ENCODE results near the gene FHDC1.

The FHDC1 gene

DNA sequence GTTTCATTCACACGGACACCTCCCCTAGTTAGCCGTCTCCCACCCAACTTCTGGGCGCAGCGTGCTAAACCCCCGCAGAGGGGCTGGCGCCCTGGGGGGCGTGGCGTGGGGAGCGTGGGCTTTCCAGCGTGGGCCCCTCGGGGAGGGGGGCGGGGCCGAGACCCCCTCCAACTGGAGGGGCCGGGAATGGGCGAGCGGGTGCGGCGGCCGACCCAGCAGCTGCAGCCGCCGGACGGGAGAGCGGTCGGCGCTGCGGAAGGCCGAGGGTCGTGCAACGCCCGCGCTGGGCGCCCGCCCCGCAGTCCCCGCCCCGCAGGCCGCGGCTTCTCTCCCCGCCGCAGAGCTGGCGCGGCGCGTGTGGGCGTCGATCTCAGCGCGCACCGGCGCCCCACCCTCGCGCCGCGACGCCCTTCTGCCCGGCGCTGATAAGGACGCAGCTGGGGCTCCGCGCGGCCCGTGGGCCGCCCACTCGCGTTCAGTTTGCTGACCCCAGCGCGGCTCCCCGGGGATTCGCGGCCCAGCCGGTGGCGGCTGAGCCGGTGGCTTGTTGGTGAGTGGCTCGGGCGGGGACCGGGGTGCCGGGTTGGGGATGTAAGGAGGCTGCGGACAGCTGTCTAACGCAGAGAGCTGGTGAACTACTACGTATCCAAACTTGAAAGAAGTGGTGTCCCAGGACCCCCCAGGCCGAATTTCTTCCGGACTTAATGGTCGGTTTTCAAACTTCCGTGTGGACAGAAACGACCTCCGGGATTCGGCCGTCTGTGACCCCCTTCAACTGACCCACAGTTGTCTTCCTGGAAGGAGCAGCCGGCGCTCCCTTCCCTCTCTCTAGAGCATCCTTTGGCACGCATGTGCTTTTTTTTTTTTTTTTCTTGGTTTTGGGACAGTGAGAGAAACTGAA is 1.5 kb downstream of the FHDC1 start:
- peak; percentile 32 for DNase-seq

- DNase-seq, result no peak
Measured at GRCh38 chr4:152938237-152938947, 2.3 kb downstream of the FHDC1 start.

GRCh38 chr4:152939621-152940020 is 3.5 kb downstream of the FHDC1 start:
- DNase-seq, result no peak

DNA sequence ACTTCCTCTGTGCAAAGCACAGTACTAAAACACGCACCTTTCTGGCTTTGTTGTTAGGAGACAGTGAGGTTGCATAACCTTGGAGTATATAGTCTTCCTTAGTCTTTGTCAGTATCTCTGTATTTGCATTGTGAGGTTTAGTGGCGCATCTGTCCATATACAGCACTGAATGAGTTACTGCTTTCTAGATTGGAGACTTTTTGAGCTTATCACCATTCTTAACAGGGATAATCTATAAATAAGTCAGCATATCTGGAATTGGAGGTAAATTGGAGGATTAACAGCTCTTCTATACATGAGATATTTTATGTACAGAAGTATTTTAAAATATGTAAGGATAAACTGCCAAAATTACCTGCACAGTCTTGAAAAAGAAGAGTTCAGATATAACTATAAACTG is 4.3 kb downstream of the FHDC1 start:
- DNase-seq, result no peak

DNA sequence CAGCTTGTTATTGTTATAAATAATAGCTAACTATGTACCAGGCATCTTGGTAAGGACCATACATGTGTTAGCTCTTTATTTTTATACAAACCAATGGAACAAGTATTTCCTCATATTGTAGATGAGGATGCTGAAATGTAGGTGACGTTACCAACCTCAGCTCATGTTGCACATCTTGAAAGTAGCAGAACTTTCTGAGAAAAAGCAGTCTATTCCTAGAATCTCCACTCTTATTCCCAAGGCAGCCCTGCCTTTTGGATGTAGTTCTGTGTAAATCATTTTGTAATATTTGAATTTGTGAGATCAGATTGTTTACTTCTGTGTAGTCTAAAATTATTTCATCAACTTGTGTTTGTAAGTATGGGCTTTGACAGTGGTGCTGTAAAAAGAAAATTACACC is 5.3 kb downstream of the FHDC1 start:
- DNase-seq, result no peak

DNA sequence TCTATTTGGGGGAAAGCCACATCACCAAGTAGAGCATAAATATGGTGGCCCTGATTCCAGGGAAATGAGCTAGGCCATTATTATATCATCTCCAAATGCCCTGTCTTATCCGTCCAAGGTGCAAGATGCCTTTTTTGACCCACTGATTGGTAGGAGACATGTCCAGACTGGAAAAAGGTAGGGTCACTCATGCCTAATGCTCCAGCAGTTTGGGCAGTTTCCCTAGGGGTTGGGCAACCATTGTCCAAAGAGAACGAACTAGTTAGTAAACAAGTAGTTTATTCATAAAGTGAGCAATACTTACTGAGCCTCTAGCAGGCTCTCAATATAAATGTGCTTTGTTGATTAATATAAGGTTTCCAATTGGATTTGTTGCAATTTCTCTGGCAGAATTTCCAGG is 6.2 kb downstream of the FHDC1 start:
- DNase-seq, result no peak

DNA sequence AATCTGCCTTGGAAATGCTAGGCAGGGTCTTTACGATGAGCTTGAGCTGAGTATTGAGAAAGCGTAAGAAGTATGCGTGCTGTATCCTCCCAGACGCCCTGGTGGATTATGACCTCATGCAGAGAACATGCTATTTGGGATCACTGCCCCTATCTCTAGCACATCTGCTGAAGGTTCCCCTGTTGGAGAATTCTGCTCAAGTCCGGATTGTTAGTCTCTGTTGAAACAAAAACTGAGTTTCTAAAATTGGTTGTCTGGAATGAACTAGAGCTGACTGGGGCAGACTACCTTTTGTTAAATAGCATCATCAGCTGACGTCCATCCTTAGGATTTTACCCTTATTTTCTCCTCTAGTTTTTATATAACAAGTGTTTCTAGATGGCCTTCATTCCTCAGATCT is 7.5 kb downstream of the FHDC1 start:
- DNase-seq, result peak; percentile 84

DNA sequence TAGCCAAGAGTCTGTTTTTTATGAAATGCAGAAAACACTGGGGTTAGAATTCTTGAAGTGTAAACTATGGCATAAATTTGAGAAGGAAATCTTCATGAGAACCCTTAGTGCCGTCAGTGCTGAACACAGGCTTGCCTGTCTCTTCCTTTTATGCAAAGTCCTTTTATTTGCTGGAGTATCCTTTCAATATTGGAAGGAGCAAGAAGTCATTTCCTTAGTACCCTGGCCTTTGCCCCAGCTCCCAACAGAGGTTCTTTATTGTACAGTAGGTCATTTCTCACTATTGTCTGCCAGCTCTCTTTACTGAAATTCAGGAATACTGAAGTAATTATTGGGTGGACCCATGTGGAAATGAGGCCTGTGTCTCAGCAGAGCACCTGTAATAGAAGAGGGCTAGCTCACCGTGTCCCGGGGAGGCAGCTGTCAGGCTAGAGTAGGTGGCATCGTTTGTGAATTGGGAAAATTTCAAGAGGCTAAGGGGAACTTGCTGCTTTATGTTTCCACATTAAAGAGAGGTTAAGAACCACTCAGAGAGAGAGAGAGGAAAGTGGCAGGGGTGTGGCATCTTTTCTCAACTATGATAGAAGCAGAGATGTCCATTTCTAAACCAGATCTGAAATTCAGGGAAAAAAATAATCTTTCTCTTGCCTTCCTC is 8.7 kb downstream of the FHDC1 start:
- no peak for DNase-seq

- no peak for DNase-seq
Measured at GRCh38 chr4:152945639-152946038, 9.5 kb downstream of the FHDC1 start.

- DNase-seq, result no peak
Measured at GRCh38 chr4:152946446-152946845, 10.3 kb downstream of the FHDC1 start.

DNA sequence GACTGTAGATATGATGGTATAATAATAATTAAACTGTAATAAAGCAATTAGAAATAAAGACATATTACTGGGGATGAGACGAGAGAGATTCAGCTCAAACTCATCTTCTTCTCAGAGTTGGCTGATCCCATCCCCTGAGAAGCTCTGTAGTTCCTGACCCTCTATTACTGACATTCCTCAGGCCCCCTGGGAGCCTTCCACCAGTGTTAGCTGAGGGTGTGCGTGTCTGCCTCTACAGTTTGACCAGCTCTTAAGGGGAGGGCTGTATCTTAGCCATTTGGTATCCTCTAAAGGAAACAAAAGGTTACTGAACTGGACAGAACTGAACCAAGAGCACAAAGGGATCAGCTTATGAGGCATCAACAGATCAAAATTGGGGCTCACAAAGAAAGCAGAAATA is 11.2 kb downstream of the FHDC1 start:
- DNase-seq, result no peak

- no peak for DNase-seq
Measured at GRCh38 chr4:152949930-152950329, 13.8 kb downstream of the FHDC1 start.

- no peak for DNase-seq
Measured at GRCh38 chr4:152950402-152951274, 14.5 kb downstream of the FHDC1 start.

- DNase-seq, result no peak
Measured at GRCh38 chr4:152951348-152951747, 15.2 kb downstream of the FHDC1 start.

- DNase-seq, result no peak
Measured at GRCh38 chr4:152953514-152953913, 17.4 kb downstream of the FHDC1 start.

DNA sequence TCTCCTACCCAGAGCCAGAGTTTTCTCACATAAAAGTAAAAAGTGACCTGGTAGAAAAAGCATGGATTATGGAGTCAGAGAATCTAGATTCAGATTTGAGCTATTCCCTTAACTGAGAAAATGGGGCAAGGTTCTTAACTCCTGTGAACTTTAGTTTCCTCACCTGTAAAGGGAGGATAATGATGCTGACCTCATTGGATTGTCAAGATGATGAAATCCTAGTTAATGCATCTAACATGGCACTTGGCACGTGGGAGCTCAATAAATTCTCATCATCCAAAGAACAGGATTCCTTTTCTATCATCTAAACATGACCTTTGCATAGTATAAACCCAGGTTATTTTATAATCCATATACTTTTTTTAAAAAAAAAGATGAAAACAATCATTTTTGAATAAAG is 18.6 kb downstream of the FHDC1 start:
- DNase-seq, result no peak

GRCh38 chr4:152956147-152956546 is 20.0 kb downstream of the FHDC1 start:
- no peak for DNase-seq

DNA sequence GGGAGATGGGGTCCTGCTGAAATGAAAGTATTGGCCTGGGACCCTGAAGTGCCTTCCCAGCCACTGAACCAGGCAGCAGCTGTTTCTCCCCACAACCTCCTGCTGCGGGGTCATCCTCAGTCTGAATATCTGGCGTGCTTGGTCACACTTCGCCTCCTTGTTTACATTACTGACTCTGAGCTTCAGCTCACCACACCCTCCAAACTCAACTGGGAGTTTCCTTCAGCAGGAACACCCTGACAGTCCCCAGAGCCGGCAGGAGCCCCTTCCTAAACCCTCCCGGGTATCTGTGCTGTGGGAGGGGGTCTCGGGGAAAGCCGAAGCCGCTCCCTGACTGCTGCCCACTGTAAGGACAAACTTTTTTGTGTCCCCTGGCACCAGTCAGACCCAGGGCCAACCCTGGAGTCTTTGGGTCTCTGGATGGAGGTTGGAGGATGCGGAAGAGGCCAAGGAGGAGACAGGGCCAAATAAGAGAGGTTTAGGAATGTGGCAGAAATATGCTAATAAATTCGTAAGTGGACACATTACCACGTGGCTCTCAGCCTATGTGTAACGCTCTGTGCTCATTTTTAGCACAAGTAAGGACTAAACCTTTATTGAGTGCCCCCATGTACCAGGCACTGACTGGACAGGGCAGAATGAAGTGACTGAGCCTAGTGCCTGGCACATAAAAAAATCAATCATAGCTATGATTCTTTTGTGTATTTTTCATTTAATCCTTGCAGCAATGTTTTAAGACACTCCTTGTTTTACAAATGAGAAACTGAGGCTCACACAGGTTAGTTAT is 20.7 kb downstream of the FHDC1 start:
- no peak for DNase-seq

GRCh38 chr4:152957437-152958171 is 21.5 kb downstream of the FHDC1 start:
- no peak for DNase-seq

DNA sequence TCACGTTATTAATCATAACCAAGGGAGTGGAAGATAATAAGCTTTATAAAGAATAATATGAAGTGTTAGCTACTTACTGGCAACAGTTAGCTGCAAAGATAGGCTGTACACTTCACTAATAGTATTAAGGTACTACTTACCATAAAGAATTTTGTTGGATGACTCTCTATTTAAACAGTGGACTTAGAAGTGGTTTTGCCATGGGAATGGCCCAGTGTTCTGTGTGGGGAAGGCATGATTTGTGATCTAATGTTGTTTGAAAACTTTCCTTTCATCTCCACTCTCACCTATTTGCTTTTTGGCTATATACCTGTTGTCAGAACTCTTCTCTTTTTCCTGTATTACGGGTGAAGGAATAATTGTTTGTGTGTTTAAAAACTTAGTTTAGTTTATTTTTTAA is 23.0 kb downstream of the FHDC1 start:
- no peak for DNase-seq

- DNase-seq, result no peak
Measured at GRCh38 chr4:152960082-152960481, 24.0 kb downstream of the FHDC1 start.
